ENCODE results near the gene BAZ1B. TPM values are rescaled to one million over a fixed set of nuclear protein-coding genes. Genes with fewer than 3 reads are reported as not detected.
"Not testable (repeated sequence)": the region's sequence is repeated elsewhere in the genome, so short reads cannot be mapped to it uniquely, and the experiment has no call there.

Gene BAZ1B
- total RNA-seq, 4 donors from 2014 or later, result 56.0 to 77.8 (median 69.6) TPM

DNA sequence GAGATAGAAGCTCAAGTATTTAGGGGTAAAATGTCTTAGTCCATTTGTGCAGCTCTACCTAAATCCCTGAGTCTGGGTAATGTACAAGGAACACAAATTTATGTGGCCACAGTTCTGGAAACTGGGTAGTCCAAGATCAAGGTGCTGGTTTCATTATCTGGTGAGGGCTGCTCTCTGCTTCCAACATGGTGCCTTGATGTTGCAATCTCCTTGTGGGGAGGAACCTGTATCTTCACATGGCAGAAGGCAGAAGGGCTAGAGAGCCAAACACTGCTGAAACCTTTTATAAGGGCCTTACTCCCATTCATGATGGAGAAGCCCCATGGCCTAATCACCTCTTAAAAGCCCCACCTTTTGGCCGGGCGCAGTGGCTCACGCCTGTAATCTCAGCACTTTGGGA is 8.7 kb upstream of the BAZ1B start:
- no peak for TF ChIP-seq EP300 (IDR thresholded peaks at IDR 0.05)
- TF ChIP-seq POLR2A (IDR thresholded peaks at IDR 0.05), result no peak
- no peak for TF ChIP-seq CTCF (IDR thresholded peaks at IDR 0.05)
- no peak for TF ChIP-seq POLR2AphosphoS5 (IDR thresholded peaks at IDR 0.05)
- Histone ChIP-seq H3K36me3 (peaks cover 0 to 30% of the 10 kb centered on the region in 2 donors), H3K4me1 (peaks cover 0 to 4% (median 0%) of the 10 kb centered on the region in 3 donors), H3K27ac (no peak overlapping the region), H3K27me3 (no peaks in the 10 kb centered on the region), H3K9me3 (no peaks in the 10 kb centered on the region), H3K4me3 (no peak overlapping the region)
- 94% methylated on average over 3 of the region's 3 CpGs; no CpG with 5 or more reads in 1 of the 2 donors for WGBS, 2 donors (ENCODE audit: low coverage in 1 of 2)
- ATAC-seq, result no peak

- Histone ChIP-seq H3K36me3 (no peaks in the 10 kb centered on the region), H3K27ac (no peak overlapping the region), H3K4me3 (no peak overlapping the region), H3K9me3 (no peaks in the 10 kb centered on the region), H3K4me1 (peaks cover 0 to 14% (median 5%) of the 10 kb centered on the region in 3 donors), H3K27me3 (no peaks in the 10 kb centered on the region)
- no peak for ATAC-seq
- WGBS, 2 donors (ENCODE audit: low coverage in 1 of 2), result 56% methylated on average over 4 to 5 of the region's 8 CpGs
- TF ChIP-seq EP300 (IDR thresholded peaks at IDR 0.05) (no peak), POLR2AphosphoS5 (IDR thresholded peaks at IDR 0.05) (no peak), CTCF (IDR thresholded peaks at IDR 0.05) (no peak), POLR2A (IDR thresholded peaks at IDR 0.05) (no peak)
Observed at GRCh38 chr7:73526896-73527821, 5.1 kb upstream of the BAZ1B start.

GRCh38 chr7:73526158-73526494 is 4.0 kb upstream of the BAZ1B start:
- H3K27ac ChIP-seq, H3K36me3 ChIP-seq, H3K27me3 ChIP-seq, ATAC-seq, H3K9me3 ChIP-seq, H3K4me3 ChIP-seq: not testable (repeated sequence)
- peaks cover 0 to 15% (median 5%) of the 10 kb centered on the region in 3 donors for H3K4me1 ChIP-seq
- WGBS, 2 donors (ENCODE audit: low coverage in 1 of 2), result 78 to 89% methylated on average over 1 of the region's 1 CpG

DNA sequence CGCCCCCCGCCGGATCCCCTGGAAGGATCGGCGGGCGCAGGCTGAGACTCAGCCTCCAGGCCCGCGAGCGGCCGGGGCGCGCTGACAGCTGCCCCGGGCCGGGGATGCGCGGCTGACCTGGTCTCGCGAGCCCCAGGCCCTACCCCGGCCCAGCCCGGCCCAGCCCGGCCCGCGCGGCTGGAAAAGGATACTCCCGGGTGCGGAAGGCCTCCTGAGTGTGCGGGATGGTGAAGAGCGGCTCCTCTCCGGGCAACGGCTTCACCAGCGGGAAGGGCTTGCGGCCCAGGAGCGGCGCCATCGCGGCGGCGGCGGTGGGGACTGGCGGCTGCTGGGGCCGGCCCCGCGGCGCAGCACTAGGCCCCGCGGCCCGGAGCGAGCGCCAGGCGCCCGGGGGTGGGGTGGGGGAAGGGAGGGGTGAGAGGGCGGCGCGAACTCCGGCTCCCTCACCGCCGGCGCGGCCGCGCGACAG is 423 bp downstream of the BAZ1B start:
- Histone ChIP-seq H3K4me1 (peaks cover 0 to 56% (median 30%) of the 10 kb centered on the region in 3 donors), H3K4me3 (peak overlapping the region; percentile 84 to 98), H3K36me3 (peaks cover 0 to 10% of the 10 kb centered on the region in 2 donors), H3K9me3 (no peaks in the 10 kb centered on the region), H3K27ac (peak overlapping the region; percentile 80 to 98 (median 96)), H3K27me3 (no peaks in the 10 kb centered on the region)
- peak; percentile 75 for ATAC-seq
- no CpG with 5 or more reads among the region's 62 CpGs for WGBS, 2 donors (ENCODE audit: low coverage in 1 of 2)
- TF ChIP-seq POLR2A (IDR thresholded peaks at IDR 0.05), result peak; percentile 32 to 50
- no peak for TF ChIP-seq POLR2AphosphoS5 (IDR thresholded peaks at IDR 0.05)
- TF ChIP-seq EP300 (IDR thresholded peaks at IDR 0.05), result no peak

DNA sequence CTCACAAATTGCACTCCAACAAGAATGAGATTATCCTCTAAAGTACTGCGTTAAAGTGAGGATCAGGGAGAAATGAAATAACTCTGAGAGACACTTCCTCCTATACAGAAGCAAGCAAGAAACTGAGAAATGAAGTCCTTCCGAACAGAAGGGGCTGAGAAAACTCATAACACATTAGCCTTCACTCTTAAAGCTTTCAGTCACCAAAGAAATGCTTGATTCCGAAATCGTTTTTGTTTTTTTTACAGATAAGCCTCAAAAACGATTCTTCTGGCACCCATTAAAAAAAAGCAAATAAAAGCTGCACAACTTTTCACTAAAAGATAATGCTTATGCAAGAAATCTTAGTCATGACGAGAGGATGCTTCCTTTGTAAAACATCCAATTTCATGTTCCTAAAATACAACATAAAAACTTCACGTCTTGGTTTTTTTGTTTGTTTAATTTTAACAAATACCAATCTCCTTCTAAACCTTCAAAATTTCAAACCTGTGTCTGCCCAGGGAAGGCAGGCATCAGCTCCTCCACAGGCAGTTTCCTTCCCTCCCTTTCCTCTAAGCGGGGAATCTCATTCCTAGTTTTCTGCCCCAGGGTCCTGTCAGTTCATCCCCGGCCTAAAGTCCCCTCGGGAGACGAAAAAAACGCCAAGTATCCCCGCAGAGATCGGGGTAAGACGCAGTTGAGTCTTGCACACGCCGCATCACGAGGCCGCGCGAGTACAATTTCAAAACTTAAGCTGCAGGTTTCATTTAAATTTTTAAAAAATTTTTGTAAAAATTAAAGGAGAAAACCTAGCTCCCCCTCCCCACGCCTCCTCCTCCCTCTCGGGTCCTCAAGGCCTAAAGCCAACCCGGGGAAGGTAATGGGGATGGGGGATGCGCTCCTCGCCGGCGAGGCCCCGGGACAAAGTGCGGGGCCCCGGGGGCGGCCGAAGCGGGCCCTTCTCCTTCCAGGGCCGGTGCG is 1.1 kb downstream of the BAZ1B start:
- H3K27me3 ChIP-seq, result no peaks in the 10 kb centered on the region
- H3K4me1 ChIP-seq, result peaks cover 0 to 62% (median 30%) of the 10 kb centered on the region in 3 donors
- peaks cover 0 to 17% of the 10 kb centered on the region in 2 donors for H3K36me3 ChIP-seq
- H3K4me3 ChIP-seq, result peak overlapping the region; percentile 84 to 98
- 0% methylated on average over 9 to 20 of the region's 36 CpGs for whole genome bisulfite sequencing, 2 donors (ENCODE audit: low coverage in 1 of 2)
- no peak for TF ChIP-seq EP300 (IDR thresholded peaks at IDR 0.05)
- H3K9me3 ChIP-seq, result no peaks in the 10 kb centered on the region
- H3K27ac ChIP-seq, result peak overlapping the region; percentile 80 to 98 (median 96)
- no peak for ATAC-seq
